Measurements from ENCODE around the gene NEB. TPM values are rescaled to one million over a fixed set of nuclear protein-coding genes. Genes with fewer than 3 reads are reported as not detected.

The NEB gene
- total and polyA plus RNA-seq, 2 donors from 2014 or later = 0.88 to 1.6 TPM

DNA sequence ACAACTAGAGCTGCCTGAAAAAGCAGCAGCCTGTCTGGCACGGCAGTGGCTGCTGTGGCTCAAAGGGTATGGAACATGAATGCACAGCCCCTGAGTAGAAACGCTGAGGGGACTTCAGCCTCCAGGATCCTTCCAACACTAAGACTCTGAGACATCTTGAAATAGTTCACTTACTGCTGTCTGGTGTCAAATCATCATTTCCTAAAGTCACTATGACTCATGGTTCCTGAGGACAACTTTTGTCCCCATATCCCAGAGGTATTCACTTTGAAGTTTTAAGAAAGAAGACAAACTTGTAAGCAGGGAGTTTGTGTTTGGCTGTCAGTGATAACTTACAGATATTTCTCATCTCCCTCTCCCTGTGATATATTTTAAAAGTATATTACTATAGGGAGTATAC, 33.3 kb upstream of the NEB start:
- no peak overlapping the region for H3K4me3 ChIP-seq (ENCODE audit: low read length in 3 of 3)
- no peak overlapping the region for H3K27ac ChIP-seq (ENCODE audit: low read depth in 2 of 2, low read length in 2 of 2)
- H3K27me3 ChIP-seq (ENCODE audit: control insufficient read depth, insufficient read depth, low read length) = no peaks in the 10 kb centered on the region
- peaks cover 0 to 3% (median 0%) of the 10 kb centered on the region in 3 donors for H3K4me1 ChIP-seq (ENCODE audit: control insufficient read depth in 2 of 3, insufficient read depth in 2 of 3, low read depth in 1 of 3, low read length in 3 of 3)
- no peaks in the 10 kb centered on the region for H3K36me3 ChIP-seq (ENCODE audit: control insufficient read depth in 2 of 3, insufficient read depth in 3 of 3, low read length in 3 of 3)
- intact Hi-C loops (cut with DNase I) = no loop called here
- TF ChIP-seq, protein P1, sequence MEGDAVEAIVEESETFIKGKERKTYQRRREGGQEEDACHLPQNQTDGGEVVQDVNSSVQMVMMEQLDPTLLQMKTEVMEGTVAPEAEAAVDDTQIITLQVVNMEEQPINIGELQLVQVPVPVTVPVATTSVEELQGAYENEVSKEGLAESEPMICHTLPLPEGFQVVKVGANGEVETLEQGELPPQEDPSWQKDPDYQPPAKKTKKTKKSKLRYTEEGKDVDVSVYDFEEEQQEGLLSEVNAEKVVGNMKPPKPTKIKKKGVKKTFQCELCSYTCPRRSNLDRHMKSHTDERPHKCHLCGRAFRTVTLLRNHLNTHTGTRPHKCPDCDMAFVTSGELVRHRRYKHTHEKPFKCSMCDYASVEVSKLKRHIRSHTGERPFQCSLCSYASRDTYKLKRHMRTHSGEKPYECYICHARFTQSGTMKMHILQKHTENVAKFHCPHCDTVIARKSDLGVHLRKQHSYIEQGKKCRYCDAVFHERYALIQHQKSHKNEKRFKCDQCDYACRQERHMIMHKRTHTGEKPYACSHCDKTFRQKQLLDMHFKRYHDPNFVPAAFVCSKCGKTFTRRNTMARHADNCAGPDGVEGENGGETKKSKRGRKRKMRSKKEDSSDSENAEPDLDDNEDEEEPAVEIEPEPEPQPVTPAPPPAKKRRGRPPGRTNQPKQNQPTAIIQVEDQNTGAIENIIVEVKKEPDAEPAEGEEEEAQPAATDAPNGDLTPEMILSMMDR (IDR thresholded peaks at IDR 0.05; ENCODE audit: borderline replicate concordance, extremely low read depth, insufficient read depth) = no peak
- FAIRE-seq = no peak
- DNase-seq = no peak
- no peaks in the 10 kb centered on the region for H3K9me3 ChIP-seq (ENCODE audit: control insufficient read depth in 2 of 3, insufficient read depth in 1 of 3, low read length in 3 of 3)
- no peak overlapping the region for H3K9ac ChIP-seq (ENCODE audit: low read length in 3 of 3)

GRCh38 chr2:151766437-151767153, 32.3 kb upstream of the NEB start:
- no peak overlapping the region for H3K27ac ChIP-seq (ENCODE audit: low read depth in 2 of 2, low read length in 2 of 2)
- no peaks in the 10 kb centered on the region for H3K9me3 ChIP-seq (ENCODE audit: control insufficient read depth in 2 of 3, insufficient read depth in 1 of 3, low read length in 3 of 3)
- intact Hi-C loops (cut with DNase I) = no loop called here
- no peak overlapping the region for H3K9ac ChIP-seq (ENCODE audit: low read length in 3 of 3)
- peaks cover 0 to 3% (median 0%) of the 10 kb centered on the region in 3 donors for H3K4me1 ChIP-seq (ENCODE audit: control insufficient read depth in 2 of 3, insufficient read depth in 2 of 3, low read depth in 1 of 3, low read length in 3 of 3)
- H3K4me3 ChIP-seq (ENCODE audit: low read length in 3 of 3) = no peak overlapping the region
- no peak for FAIRE-seq
- DNase-seq = peak in 1 of 5 donors; percentile 22
- no peaks in the 10 kb centered on the region for H3K27me3 ChIP-seq (ENCODE audit: control insufficient read depth, insufficient read depth, low read length)
- H3K36me3 ChIP-seq (ENCODE audit: control insufficient read depth in 2 of 3, insufficient read depth in 3 of 3, low read length in 3 of 3) = no peaks in the 10 kb centered on the region
- TF ChIP-seq, protein P1 (IDR thresholded peaks at IDR 0.05; ENCODE audit: borderline replicate concordance, extremely low read depth, insufficient read depth) = no peak

DNA sequence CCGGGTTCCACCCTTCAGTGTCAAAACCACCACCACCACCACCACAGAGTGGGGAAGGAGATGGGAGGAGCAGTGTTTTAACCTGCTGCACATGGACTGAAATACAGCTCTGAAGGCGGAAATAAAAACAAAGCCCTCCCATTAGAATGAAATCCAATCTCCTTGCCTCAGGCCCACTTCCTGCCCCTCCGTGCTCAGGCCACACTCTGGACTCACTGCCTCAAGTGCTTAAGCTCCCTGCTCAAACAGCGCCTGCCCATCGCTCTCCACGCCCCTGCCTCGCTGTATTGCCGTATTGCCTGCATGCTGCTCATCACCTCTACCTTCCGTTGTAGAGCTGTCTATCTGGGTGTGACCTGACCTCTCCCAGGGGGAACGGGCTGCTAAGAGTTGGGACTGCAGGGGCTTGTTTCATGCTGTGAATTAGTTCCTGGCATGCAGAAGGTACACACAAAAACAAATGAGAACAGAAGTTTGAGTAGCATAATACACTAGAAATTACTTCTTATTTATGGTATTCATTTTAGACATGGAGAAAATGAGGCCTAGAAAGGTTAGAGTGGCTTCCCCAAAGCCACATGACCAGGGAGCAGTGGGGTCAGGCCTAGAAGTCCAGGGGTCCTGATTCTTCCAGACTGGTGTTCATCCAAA, 31.6 kb upstream of the NEB start:
- FAIRE-seq = no peak
- Histone ChIP-seq H3K9ac (ENCODE audit: low read length in 3 of 3) (no peak overlapping the region), H3K27ac (ENCODE audit: low read depth in 2 of 2, low read length in 2 of 2) (no peak overlapping the region), H3K9me3 (ENCODE audit: control insufficient read depth in 2 of 3, insufficient read depth in 1 of 3, low read length in 3 of 3) (no peaks in the 10 kb centered on the region), H3K4me3 (ENCODE audit: low read length in 3 of 3) (peak overlapping the region in 1 of 3 donors; percentile 5), H3K4me1 (ENCODE audit: control insufficient read depth in 2 of 3, insufficient read depth in 2 of 3, low read depth in 1 of 3, low read length in 3 of 3) (peaks cover 0 to 3% (median 0%) of the 10 kb centered on the region in 3 donors), H3K27me3 (ENCODE audit: control insufficient read depth, insufficient read depth, low read length) (no peaks in the 10 kb centered on the region), H3K36me3 (ENCODE audit: control insufficient read depth in 2 of 3, insufficient read depth in 3 of 3, low read length in 3 of 3) (no peaks in the 10 kb centered on the region)
- intact Hi-C loops (cut with DNase I) = no loop called here
- TF ChIP-seq, protein P1 (IDR thresholded peaks at IDR 0.05; ENCODE audit: borderline replicate concordance, extremely low read depth, insufficient read depth) = no peak
- peak in 4 of 5 donors; percentile 74 to 87 (median 78) for DNase-seq

Measured in kidney (tissue), 14 donors.